Karpas-422 (cell line): ENCODE results near the gene NRIP2. TPM values are rescaled to one million over a fixed set of nuclear protein-coding genes. Genes with fewer than 3 reads are reported as not detected.
"Not testable (repeated sequence)": the region's sequence is repeated elsewhere in the genome, so short reads cannot be mapped to it uniquely, and the experiment has no call there.

Experiments
- DNase-seq: peaks from one replicate; pipeline ENCODE4 v3.0.0-alpha.2; 2015
- H2AFZ ChIP-seq: fragments of 200-600 bp; sonication (generic); 2 replicates; pipeline ENCODE4 v1.6.1; 2014; ENCODE audit warnings: antibody characterized with exemption, low read length, mixed read lengths
- H3K27ac ChIP-seq: fragments of 200-600 bp; sonication (generic); 2 replicates; pipeline ENCODE4 v1.5.1; 2014; ENCODE audit warnings: mild to moderate bottlenecking, low read length, moderate library complexity
- H3K27me3 ChIP-seq: fragments of 200-600 bp; sonication (generic); 2 replicates; pipeline ENCODE4 v1.6.1; 2014; ENCODE audit warnings: low read length, mixed read lengths
- H3K36me3 ChIP-seq: fragments of 200-600 bp; sonication (generic); 2 replicates; pipeline ENCODE4 v1.6.1; 2014; ENCODE audit warnings: low read length, mixed read lengths; ENCODE audit not compliant: insufficient read depth
- H3K4me1 ChIP-seq: fragments of 200-600 bp; sonication (generic); 2 replicates; pipeline ENCODE4 v1.6.1; 2014; ENCODE audit warnings: mild to moderate bottlenecking, low read length, mixed read lengths
- H3K4me2 ChIP-seq: fragments of 200-600 bp; sonication (generic); 2 replicates; pipeline ENCODE4 v1.6.1; 2014; ENCODE audit warnings: low read length, low read depth, mild to moderate bottlenecking; ENCODE audit not compliant: poor library complexity, severe bottlenecking
- H3K4me3 ChIP-seq: fragments of 200-600 bp; sonication (generic); 2 replicates; pipeline ENCODE4 v1.5.1; 2014; ENCODE audit warnings: mild to moderate bottlenecking, antibody characterized with exemption, low read length, mixed read lengths
- H3K79me2 ChIP-seq: fragments of 200-600 bp; sonication (generic); 2 replicates; pipeline ENCODE4 v1.6.1; 2014; ENCODE audit warnings: mild to moderate bottlenecking, low read length, mixed read lengths
- H3K9ac ChIP-seq: fragments of 200-600 bp; sonication (generic); 2 replicates; pipeline ENCODE4 v1.6.0; 2014; ENCODE audit warnings: low read length
- H3K9me2 ChIP-seq: fragments of 200-600 bp; sonication (generic), shearing (Covaris generic); replicated peaks from 2 replicates; pipeline ENCODE4 v1.6.0; 2014; ENCODE audit warnings: mild to moderate bottlenecking, low read length, moderate library complexity; ENCODE audit not compliant: insufficient read depth
- H3K9me3 ChIP-seq: fragments of 300-700, 200-600 bp; sonication (generic); 2 replicates; pipeline ENCODE4 v1.6.1; 2014; ENCODE audit warnings: low read length, mixed read lengths
- H4K20me1 ChIP-seq: fragments of 200-600 bp; sonication (generic); 2 replicates; pipeline ENCODE4 v1.6.1; 2014; ENCODE audit warnings: mild to moderate bottlenecking, antibody characterized with exemption, low read length, low read depth; ENCODE audit not compliant: insufficient read depth
- total RNA-seq: library from RNA; depleted of rRNA; stranded (reverse); fragments of >200 nt; shearing (Covaris generic); gene quantifications from 2 replicates; pipeline ENCODE4 v1.2.3, GENCODE V29; 2014; ENCODE audit warnings: low replicate concordance; rRNA removed

The NRIP2 gene
- total RNA-seq, result not detected in 2 replicates

GRCh38 chr12:2834581-2835491, at the start of gene NRIP2:
TSS of gene NRIP2 (minus strand) at chr12:2835035. CDS start at chr12:2834983, 52 bp downstream.
- Histone ChIP-seq H3K79me2 (no peaks in the 10 kb centered on the region), H3K4me1 (no peaks in the 10 kb centered on the region; the same call in 1 of the 2 replicates), H3K9me3 (no peaks in the 10 kb centered on the region), H3K9ac (no peak within 1 kb of the TSS), H2AFZ (no peak within 1 kb of the TSS), H3K4me2 (no peak within 1 kb of the TSS), H3K27ac (no peak within 1 kb of the TSS), H3K36me3 (peaks cover 19% of the 10 kb centered on the region; the same call in 1 of the 2 replicates), H3K27me3 (no peaks in the 10 kb centered on the region), H3K4me3 (no peak within 1 kb of the TSS), H3K9me2 (no peaks in the 10 kb centered on the region), H4K20me1 (no peaks in the 10 kb centered on the region)
- DNase-seq, result no peak

- Histone ChIP-seq H3K79me2 (peaks cover 71% of the 10 kb centered on the region), H2AFZ (no peak overlapping the region), H3K9me3 (no peaks in the 10 kb centered on the region), H3K9ac (no peak overlapping the region), H4K20me1 (no peaks in the 10 kb centered on the region; the same call in 1 of the 2 replicates), H3K4me3 (no peak overlapping the region), H3K27ac (no peak overlapping the region), H3K4me2 (no peak overlapping the region), H3K27me3 (no peaks in the 10 kb centered on the region), H3K4me1 (peaks cover 27% of the 10 kb centered on the region), H3K36me3 (peaks cover 5% of the 10 kb centered on the region; the same call in 1 of the 2 replicates), H3K9me2 (no peaks in the 10 kb centered on the region)
- no peak for DNase-seq
Measured at GRCh38 chr12:2879853-2880252, 45.0 kb upstream of the NRIP2 start.

GRCh38 chr12:2877953-2878732, 43.3 kb upstream of the NRIP2 start:
- Histone ChIP-seq H3K79me2 (peaks cover 87% of the 10 kb centered on the region), H3K4me1 (peaks cover 24% of the 10 kb centered on the region), H2AFZ (no peak overlapping the region), H3K9me3 (no peaks in the 10 kb centered on the region), H4K20me1 (no peaks in the 10 kb centered on the region; the same call in 1 of the 2 replicates), H3K27me3 (no peaks in the 10 kb centered on the region), H3K4me2 (peak overlapping the region; percentile 96), H3K9ac (peak overlapping the region; percentile 82), H3K36me3 (peaks cover 12% of the 10 kb centered on the region; the same call in 1 of the 2 replicates), H3K27ac (peak overlapping the region; percentile 84), H3K9me2 (no peaks in the 10 kb centered on the region), H3K4me3 (peak overlapping the region; percentile 75)
- peak; percentile 87 for DNase-seq

- Histone ChIP-seq H3K4me1 (peaks cover 24% of the 10 kb centered on the region), H3K4me3 (peak within 1 kb of the TSS; percentile 75), H3K9me3 (no peaks in the 10 kb centered on the region), H3K27me3 (no peaks in the 10 kb centered on the region), H3K36me3 (peaks cover 15% of the 10 kb centered on the region; the same call in 1 of the 2 replicates), H3K9me2 (no peaks in the 10 kb centered on the region), H4K20me1 (no peaks in the 10 kb centered on the region; the same call in 1 of the 2 replicates), H2AFZ (peak within 1 kb of the TSS; percentile 15), H3K79me2 (peaks cover 89% of the 10 kb centered on the region), H3K9ac (peak within 1 kb of the TSS; percentile 82), H3K27ac (peak within 1 kb of the TSS; percentile 84), H3K4me2 (peak within 1 kb of the TSS; percentile 96)
- peak; percentile 95 for DNase-seq
Measured at GRCh38 chr12:2877047-2877952, 42.5 kb upstream of the NRIP2 start, which contains the start of the genes FOXM1 and RHNO1. TSS of gene FOXM1 (minus strand) at chr12:2877174. CDS start at chr12:2874478, 2,696 bp downstream. TSS of gene RHNO1 (plus strand) at chr12:2877223. CDS start at chr12:2885367, 8,144 bp downstream.

- H2AFZ ChIP-seq, result peak overlapping the region; percentile 10; the same call in 1 of the 2 replicates
- H3K27ac ChIP-seq, result peak overlapping the region; percentile 84
- H3K9me2 ChIP-seq, result no peaks in the 10 kb centered on the region
- H3K4me2 ChIP-seq, result peak overlapping the region; percentile 96
- no peaks in the 10 kb centered on the region; the same call in 1 of the 2 replicates for H4K20me1 ChIP-seq
- DNase-seq, result peak; percentile 72
- peaks cover 90% of the 10 kb centered on the region for H3K79me2 ChIP-seq
- peak overlapping the region; percentile 75 for H3K4me3 ChIP-seq
- H3K36me3 ChIP-seq, result peaks cover 20% of the 10 kb centered on the region; the same call in 1 of the 2 replicates
- H3K9me3 ChIP-seq, result no peaks in the 10 kb centered on the region
- peak overlapping the region; percentile 82 for H3K9ac ChIP-seq
- H3K27me3 ChIP-seq, result no peaks in the 10 kb centered on the region
- H3K4me1 ChIP-seq, result peaks cover 24% of the 10 kb centered on the region
Measured at GRCh38 chr12:2876431-2877046, 41.7 kb upstream of the NRIP2 start.

GRCh38 chr12:2868986-2869632, 34.3 kb upstream of the NRIP2 start:
- Histone ChIP-seq H3K36me3 (peaks cover 33% of the 10 kb centered on the region; the same call in 1 of the 2 replicates), H3K79me2 (peaks cover 28% of the 10 kb centered on the region)
- not testable (repeated sequence) for H3K9me2 ChIP-seq, H4K20me1 ChIP-seq, H3K9ac ChIP-seq, H3K4me2 ChIP-seq, H3K27me3 ChIP-seq, H2AFZ ChIP-seq, H3K9me3 ChIP-seq, H3K27ac ChIP-seq, H3K4me3 ChIP-seq, DNase-seq, H3K4me1 ChIP-seq

GRCh38 chr12:2864198-2864597, 29.4 kb upstream of the NRIP2 start:
- Histone ChIP-seq H3K4me2 (no peak overlapping the region), H4K20me1 (no peaks in the 10 kb centered on the region), H3K4me1 (no peaks in the 10 kb centered on the region), H3K4me3 (no peak overlapping the region), H3K9me2 (no peaks in the 10 kb centered on the region), H3K9ac (no peak overlapping the region), H3K36me3 (peaks cover 34% of the 10 kb centered on the region), H2AFZ (no peak overlapping the region), H3K79me2 (no peaks in the 10 kb centered on the region), H3K27ac (no peak overlapping the region), H3K9me3 (no peaks in the 10 kb centered on the region), H3K27me3 (no peaks in the 10 kb centered on the region)
- peak; percentile 36 for DNase-seq
